Stimulated activated CD8-positive, alpha-beta memory T cell treated with anti-CD3 and anti-CD28 coated beads, Interleukin-4, amount 100 ng/mL, for 24 hours (primary cell): Measurements from ENCODE around the gene TOMM70.
A peak's percentile ranks its signal among the peaks of the same experiment; 100 is the strongest.
"Not testable (repeated sequence)": the region's sequence is repeated elsewhere in the genome, so short reads cannot be mapped to it uniquely, and the experiment has no call there.

Experiments
- DNase-seq: peaks from one replicate; pipeline ENCODE4 v3.0.0-alpha.2; 2020; ENCODE audit warnings: low read depth

Gene TOMM70

GRCh38 chr3:100361897-100362296, 39.0 kb downstream of the TOMM70 start:
- no peak for DNase-seq

GRCh38 chr3:100360757-100361496, 40.0 kb downstream of the TOMM70 start:
- no peak for DNase-seq

DNA sequence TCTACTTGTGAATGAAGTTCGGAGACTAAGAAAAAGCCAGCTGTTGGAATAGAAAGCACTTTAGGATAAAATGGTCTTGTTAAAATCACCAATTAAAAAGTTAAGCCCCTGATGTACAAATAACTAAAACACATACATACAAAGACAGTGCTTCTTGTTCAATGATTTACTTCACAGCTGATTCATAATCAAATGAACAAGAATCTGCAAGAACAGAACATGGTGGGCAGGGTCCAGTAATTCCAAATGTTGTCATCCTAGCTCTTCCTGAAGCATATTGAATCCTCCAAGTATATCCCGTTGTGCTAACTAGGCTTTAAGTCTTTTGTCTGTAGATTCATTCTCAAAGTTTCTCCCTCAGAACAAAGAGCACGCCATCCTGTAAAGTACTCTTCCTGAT, 41.9 kb downstream of the TOMM70 start:
- DNase-seq = no peak

DNA sequence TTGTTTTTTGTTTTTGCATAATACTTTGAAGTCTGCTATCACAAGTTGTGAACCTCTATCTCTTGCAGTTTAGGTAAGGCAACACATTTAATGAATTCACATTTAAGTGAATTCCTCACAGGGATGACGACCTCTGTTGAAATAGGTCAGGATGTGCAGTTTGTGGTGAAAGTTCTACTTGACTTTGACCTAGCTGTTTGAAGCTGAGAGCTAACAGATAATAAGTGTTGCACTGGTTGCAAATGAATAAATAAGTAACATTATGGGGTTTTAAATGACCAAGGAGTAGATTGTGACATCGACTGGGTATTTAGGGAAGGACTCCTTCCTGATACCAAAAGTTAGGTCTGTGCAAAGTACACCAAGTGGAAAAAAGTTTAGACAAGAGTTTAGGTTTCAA, 42.5 kb downstream of the TOMM70 start:
- no peak for DNase-seq

- no peak for DNase-seq
These were observed 46.0 kb downstream of the TOMM70 start for GRCh38 chr3:100354850-100355249.

GRCh38 chr3:100352296-100353231, 48.3 kb downstream of the TOMM70 start:
- DNase-seq = no peak

DNA sequence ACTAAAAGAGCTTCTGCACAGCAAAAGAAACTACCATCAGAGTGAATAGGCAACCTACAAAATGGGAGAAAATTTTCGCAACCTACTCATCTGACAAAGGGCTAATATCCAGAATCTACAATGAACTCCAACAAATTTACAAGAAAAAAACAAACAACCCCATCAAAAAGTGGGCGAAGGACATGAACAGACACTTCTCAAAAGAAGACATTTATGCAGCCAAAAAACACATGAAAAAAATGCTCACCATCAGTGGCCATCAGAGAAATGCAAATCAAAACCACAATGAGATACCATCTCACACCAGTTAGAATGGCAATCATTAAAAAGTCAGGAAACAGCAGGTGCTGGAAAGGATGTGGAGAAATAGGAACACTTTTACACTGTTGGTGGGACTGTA, 49.1 kb downstream of the TOMM70 start:
- not testable (repeated sequence) for DNase-seq

- no peak for DNase-seq
These were observed 52.2 kb downstream of the TOMM70 start for GRCh38 chr3:100348727-100349126.

- DNase-seq = no peak
These were observed 60.4 kb downstream of the TOMM70 start for GRCh38 chr3:100340527-100340926.

DNA sequence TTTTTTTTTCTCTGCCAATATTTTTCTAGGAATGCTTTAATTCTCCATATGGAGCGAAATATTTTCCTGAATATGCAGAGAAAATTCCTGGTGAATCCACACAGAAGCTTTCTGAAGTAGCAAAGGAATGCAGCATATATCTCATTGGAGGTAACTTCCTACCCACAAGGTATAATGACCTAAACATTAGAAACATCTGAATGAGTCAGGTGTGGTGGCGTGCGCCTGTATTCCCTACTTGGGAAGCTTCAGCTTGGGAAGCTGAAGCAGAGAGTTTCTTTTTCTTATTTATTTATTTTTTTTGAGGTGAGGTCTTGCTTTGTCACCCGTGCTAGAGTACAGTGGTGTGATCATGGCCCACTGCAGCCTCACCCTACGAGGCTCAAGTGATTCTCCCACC, 61.1 kb downstream of the TOMM70 start:
- DNase-seq = no peak

- DNase-seq = no peak
These were observed 62.0 kb downstream of the TOMM70 start for GRCh38 chr3:100338911-100339310.

DNA sequence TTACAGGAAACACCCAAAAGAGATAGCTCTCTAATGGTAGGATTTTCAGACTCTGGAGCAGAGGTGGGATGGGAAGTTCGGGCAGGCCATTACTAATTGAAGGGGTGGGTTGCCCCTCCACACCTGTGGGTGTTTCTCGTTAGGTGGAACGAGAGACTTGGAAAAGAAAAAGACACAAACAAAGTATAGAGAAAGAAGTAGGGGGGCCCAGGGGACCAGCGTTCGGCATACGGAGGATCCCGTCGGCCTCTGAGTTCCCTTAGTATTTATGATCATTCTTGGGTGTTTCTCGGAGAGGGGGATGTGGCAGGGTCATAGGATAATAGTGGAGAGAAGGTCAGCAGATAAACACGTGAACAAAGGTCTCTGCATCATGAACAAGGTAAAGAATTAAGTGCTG, 64.7 kb downstream of the TOMM70 start:
- not testable (repeated sequence) for DNase-seq

DNA sequence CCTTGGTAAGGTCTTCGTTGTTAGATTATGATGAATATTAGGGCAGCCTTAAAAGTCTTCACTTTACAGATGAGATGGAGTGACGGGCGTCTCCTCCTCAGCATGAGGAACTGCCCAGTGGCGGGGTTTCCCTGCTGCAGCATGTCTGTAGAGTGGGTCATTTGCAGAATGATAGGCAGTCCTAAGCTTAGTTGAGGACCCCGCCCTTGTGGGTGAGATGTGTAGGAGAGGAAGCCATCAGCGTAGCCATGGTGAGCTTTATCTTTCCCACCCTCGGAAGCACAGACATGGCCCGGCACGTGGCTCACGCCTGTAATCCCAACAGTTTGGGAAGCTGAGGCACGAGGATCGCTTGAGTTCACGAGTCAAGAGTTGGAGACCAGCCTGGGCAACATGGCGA, 65.5 kb downstream of the TOMM70 start:
- DNase-seq = no peak

GRCh38 chr3:100334488-100335351, 66.2 kb downstream of the TOMM70 start, which contains the start of gene NIT2:
Gene NIT2, plus strand, starts transcription at chr3:100334757. Its CDS starts 35 bp downstream, at chr3:100334792.
- peak; percentile 73 for DNase-seq

DNA sequence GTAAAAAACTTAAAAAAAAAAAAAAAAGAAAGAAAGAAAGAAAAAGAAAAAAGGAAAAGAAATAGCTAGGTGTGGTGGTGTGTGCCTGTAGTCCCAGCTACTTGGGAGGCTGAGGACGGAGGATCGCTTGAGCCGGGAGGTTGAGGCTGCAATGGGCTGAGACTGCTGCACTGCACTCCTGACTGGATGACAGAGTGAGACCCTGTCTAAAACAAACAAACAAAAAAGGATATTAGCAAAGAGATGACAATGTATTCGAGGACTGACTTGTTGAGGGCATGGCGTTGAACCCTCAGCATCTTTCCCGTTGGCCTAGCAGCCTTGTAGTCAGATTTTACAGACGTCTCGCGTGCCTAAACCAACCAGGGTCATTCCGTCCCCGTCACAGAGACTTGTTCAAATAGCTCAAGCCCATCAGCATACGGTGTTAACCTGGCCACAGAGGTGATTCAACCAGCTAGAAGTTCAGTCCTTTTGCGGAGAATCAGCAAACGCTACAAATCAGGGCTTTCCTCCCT, 66.9 kb downstream of the TOMM70 start:
- DNase-seq = no peak

DNA sequence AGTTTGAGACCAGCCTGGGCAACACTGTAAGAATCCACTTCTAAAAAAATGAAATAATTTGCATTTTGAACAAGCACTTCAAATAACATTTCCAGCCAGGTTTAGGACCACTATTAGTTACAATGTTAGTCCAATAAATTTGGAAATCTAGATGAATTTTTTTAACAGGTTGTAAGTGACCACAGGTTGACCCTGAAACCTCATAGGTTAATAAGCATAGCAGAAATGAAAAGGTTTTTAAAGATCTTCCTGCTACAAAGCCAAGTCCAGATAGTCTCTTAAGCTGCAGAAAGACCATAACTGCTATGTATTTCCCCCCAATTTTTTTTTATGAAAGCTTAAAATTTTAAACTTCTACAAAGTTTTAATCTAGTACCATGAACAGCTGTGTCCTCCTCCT, 67.8 kb downstream of the TOMM70 start:
- no peak for DNase-seq

- DNase-seq = no peak
These were observed 69.2 kb downstream of the TOMM70 start for GRCh38 chr3:100331660-100332059.

- no peak for DNase-seq
These were observed 70.2 kb downstream of the TOMM70 start for GRCh38 chr3:100330651-100331050.

DNA sequence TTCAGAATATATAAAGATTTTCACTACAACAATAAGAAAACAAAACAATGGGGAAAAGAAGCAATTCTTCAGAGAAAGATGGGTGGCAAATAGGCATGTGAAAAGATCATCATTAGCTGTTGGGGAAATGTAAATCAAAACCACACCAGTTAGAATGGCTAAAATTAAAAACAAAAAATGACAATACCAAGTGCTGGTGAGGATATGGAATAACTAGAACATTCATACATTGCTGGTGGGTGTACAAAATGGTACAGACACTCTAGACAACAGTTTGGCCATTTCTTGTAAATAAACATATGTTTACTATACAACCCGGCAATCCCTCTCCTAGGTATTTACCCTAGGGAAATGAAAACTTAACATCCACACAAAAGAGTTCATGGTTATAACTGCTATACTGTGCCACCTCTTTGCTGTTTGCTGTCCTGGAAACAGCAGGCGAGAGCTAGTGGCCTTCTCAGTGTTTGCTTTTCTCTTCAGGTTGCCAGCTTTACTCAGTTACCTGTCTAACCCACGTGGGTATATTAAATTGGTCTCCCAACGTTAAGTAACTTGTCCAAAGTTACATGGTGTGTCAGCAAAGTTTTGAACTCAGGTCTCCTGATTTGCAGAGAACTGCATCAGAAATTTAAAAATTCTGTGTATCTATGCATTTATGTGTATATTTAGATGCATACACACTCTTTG, 70.9 kb downstream of the TOMM70 start:
- DNase-seq = no peak

GRCh38 chr3:100327377-100327776, 73.5 kb downstream of the TOMM70 start:
- DNase-seq = not testable (repeated sequence)

GRCh38 chr3:100325827-100326226, 75.1 kb downstream of the TOMM70 start:
- no peak for DNase-seq
